Sciatic nerve (tissue), 2 donors: ENCODE results near the gene USP3. TPM values are rescaled to one million over a fixed set of nuclear protein-coding genes. Genes with fewer than 3 reads are reported as not detected.
"Not testable (repeated sequence)": the region's sequence is repeated elsewhere in the genome, so short reads cannot be mapped to it uniquely, and the experiment has no call there.

Source experiments
- ATAC-seq: fragments of 200-7000 bp; cut with Tn5 transposase; one replicate; pipeline ENCODE4 v1.9.1; 2020; ENCODE audit warnings: mild to moderate bottlenecking, moderate library complexity
- DNase-seq: peaks from one replicate; pipeline ENCODE4 v3.0.0-alpha.2; 2020; ENCODE audit warnings: low spot score
- intact Hi-C: fragments of 100-400 bp; cut with DNase I; formaldehyde crosslinking; loops from one replicate; pipeline ENCODE4 v1.14.2; 2022
- total RNA-seq: library from RNA; stranded (reverse); fragmentation: NEBNext Ultra II Directional; extraction: Animal tissue kit (Norgen Biotek cat#: 25700); gene quantifications from one replicate; pipeline ENCODE4 v1.2.1, GENCODE V29; 2021
- donor health status: DM: no; HTN: no; CAD: no.
- donor health status: DM: no; HTN: no; CAD: no.

Gene USP3
- total RNA-seq, 1 donor from 2014 or later, result 58.2 TPM

GRCh38 chr15:63617147-63617546 is 112.8 kb downstream of the USP3 start:
- ATAC-seq, DNase-seq, intact Hi-C loops: not testable (repeated sequence)

- ATAC-seq, DNase-seq, intact Hi-C loops: not testable (repeated sequence)
Measured at GRCh38 chr15:63617627-63618026, 113.2 kb downstream of the USP3 start.

- intact Hi-C loops, ATAC-seq, DNase-seq: not testable (repeated sequence)
Measured at GRCh38 chr15:63620760-63621159, 116.4 kb downstream of the USP3 start.

- intact Hi-C loops, result no loop called here
- no peak for ATAC-seq
- DNase-seq, result no peak
Measured at GRCh38 chr15:63623232-63623969, 119.0 kb downstream of the USP3 start.

- intact Hi-C loops, result no loop called here
- DNase-seq (no peak), ATAC-seq (no peak)
Measured at GRCh38 chr15:63626955-63627354, 122.6 kb downstream of the USP3 start.

- DNase-seq, result no peak
- peak; percentile 83 for ATAC-seq
- intact Hi-C loops, result no loop called here
Measured at GRCh38 chr15:63628123-63628822, 123.9 kb downstream of the USP3 start.

GRCh38 chr15:63630036-63630751 is 125.8 kb downstream of the USP3 start:
- DNase-seq, result no peak
- intact Hi-C loops, result no loop called here
- ATAC-seq, result peak; percentile 85

- intact Hi-C loops, result no loop called here
- no peak for DNase-seq
- ATAC-seq, result no peak
Measured at GRCh38 chr15:63633312-63633711, 128.9 kb downstream of the USP3 start.

GRCh38 chr15:63634154-63634553 is 129.8 kb downstream of the USP3 start:
- intact Hi-C loops, result no loop called here
- no peak for DNase-seq
- no peak for ATAC-seq

- no peak for DNase-seq
- intact Hi-C loops, result no loop called here
- ATAC-seq, result no peak
Measured at GRCh38 chr15:63636518-63637061, 132.2 kb downstream of the USP3 start.

GRCh38 chr15:63638839-63639238 is 134.4 kb downstream of the USP3 start:
- intact Hi-C loops, result no loop called here
- DNase-seq (no peak), ATAC-seq (no peak)

GRCh38 chr15:63640146-63640545 is 135.8 kb downstream of the USP3 start:
- DNase-seq, result no peak
- intact Hi-C loops, result no loop called here
- ATAC-seq, result no peak

Other genes starting within 250 kb of the USP3 start
- 22.5 TPM for gene APH1B, start 227.0 kb upstream of the USP3 start, total RNA-seq
- 4.0 TPM for gene CA12, start 122.7 kb upstream of the USP3 start, total RNA-seq
- gene FBXL22, start 92.8 kb downstream of the USP3 start, total RNA-seq, result 0.71 TPM